NCI-H2227 treated with DMSO at 0.1 percent for 48 hours (cell line): ENCODE results near the gene GPRC5C.

Source experiments
- DNase-seq: peaks from one replicate; lab custom pipeline; 2025; lab: John Stamatoyannopoulos, UW

The GPRC5C gene

GRCh38 chr17:74452841-74453661 is 21.2 kb downstream of the GPRC5C start:
- no peak for DNase-seq

GRCh38 chr17:74453665-74454196 is 21.8 kb downstream of the GPRC5C start:
- DNase-seq, result no peak

DNA sequence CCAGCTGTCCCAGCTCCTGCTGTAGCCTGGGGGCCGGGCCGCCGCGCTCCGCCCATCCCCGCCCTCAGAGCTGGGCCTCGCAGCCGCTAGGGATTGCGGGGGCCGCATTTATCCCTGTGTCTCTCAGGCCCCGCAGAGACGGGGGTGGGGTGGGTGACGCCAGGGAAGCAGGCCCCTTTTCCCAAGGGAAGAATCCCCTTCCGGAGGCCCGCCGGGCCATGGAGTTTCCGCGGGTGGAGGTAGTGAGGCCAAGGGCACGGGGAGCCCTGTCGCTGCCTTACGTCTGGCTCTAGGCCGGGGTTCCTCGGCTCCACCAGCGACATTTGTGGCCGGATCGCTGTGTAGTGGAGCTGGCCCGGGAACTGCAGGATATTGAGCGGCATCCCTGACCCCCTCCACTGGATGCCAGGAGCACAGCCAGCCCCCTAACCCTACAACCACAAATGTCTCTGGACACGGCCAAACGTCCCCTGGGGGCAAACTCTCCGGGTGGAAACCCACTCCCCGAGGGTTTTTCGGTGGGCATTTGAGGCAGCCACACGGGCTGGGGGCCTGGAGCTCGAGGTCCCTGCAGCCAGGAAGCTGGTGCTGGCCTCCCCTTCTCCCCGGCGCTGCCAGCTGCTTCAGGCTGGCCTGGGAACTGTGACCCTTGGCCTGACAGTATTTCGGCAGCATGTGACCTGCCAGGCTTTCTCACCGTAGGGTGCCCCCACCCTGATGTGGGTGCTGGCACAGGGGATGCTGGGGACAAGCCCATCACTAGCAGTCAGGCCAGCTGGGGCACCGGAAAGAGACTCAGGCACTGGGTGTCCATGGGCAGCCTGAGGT is 22.5 kb downstream of the GPRC5C start:
- peak; percentile 91 for DNase-seq

DNA sequence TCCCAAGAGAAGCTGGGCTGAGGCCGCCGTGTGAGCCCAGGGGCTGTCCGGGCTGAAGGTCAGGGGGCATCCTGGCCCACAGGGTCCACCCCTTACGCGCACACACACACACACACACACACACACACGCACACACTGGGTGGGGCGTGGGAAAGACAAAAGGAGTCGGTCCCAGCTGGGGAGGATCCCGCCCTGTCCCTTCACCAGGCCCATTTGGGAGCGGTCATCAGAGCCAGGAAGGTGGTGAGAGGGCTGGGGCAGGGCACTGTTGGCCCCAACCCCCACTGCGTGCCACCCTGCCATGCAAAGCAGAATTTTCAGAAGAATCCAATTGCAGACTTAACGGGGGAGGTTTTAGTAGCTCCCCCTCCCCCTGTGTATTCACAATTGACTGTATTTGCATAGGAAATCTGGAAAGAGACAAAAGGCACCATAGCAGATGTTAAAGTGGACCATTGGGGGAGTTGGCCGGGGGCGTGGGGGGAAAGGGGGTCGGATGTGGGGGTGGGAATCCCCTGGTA is 23.2 kb downstream of the GPRC5C start:
- DNase-seq, result no peak

DNA sequence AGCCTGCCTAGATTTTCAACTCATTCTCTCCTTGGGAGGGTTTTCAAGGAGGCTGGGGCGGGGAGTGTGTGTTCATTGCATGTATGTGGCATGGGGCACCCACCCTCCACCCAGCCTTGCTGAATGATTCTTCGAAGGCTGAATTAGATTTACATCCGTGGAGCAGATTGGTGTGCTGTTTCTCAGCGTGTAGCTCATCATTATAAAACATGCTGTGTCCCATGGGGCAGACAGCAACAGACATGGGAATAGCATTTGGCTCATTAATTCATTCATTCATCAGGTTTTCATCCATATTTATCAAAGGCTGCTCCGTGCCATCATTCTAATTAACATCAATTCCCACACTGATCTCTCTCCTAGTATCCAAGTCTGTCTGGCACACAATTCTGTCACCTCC is 23.9 kb downstream of the GPRC5C start:
- DNase-seq, result no peak

GRCh38 chr17:74457146-74457819 is 25.4 kb downstream of the GPRC5C start:
- peak; percentile 48 for DNase-seq

GRCh38 chr17:74457820-74458166 is 25.9 kb downstream of the GPRC5C start:
- no peak for DNase-seq

DNA sequence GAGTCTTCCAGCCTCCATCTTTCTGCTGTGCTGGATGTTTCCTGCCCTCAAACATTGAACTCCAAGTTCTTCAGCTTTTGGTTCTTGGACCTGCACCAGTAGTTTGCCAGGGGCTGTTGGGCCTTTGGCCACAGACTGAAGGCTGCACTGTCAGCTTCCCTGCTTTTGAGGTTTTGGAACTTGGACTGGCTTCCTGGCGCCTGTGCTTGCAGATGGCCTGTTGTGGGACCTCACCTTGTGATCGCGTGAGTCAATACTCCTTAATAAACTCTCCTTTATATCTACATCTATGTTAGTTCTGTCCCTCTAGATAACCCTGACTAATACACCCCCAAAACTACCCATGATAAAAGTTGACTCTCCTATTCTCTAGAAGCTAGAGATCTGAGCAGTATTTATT is 26.9 kb downstream of the GPRC5C start:
- DNase-seq, result no peak

DNA sequence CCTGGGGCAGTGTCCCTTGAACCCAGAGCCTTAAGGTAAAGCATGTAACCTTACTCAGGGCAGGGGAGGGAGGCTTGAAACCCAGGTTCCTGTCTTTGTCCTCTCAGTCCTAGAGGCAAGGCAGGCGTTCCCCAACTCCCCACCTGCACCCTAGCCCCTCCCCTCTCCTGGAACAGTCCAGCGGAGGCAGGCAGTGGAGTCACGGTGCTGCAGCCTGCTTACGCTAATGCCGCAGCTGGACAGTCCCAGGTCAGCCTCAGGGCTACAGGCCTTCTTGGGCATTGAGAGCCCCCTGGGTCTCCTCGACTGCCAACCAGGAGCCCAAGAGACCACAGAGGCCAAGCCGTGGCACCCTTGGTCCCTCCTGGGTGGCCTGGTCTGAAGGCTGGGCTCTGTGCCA is 27.7 kb downstream of the GPRC5C start:
- DNase-seq, result no peak

DNA sequence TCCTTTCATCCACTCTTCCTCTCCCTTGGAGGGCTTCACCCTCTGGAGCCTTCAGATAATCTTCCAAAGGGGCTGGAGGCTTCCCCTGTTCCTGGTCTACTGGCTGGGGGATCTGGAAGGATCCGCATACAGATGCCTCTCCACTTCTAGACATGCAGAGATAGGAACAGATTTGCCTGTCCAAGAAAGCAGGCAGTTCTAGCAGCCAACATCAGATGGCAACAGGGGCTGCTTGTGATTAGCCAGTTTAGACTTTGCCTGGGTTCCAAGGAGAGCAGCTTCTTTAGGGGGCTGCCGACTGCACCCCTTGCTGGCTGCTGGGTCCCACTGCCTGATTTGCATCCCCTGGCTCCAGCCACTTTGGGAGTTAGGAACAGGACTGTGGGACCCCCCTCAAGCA is 28.4 kb downstream of the GPRC5C start:
- no peak for DNase-seq

- no peak for DNase-seq
Measured at GRCh38 chr17:74460996-74461395, 29.1 kb downstream of the GPRC5C start.

- no peak for DNase-seq
Measured at GRCh38 chr17:74461611-74462010, 29.7 kb downstream of the GPRC5C start.

- no peak for DNase-seq
Measured at GRCh38 chr17:74464730-74465377, 33.0 kb downstream of the GPRC5C start.

DNA sequence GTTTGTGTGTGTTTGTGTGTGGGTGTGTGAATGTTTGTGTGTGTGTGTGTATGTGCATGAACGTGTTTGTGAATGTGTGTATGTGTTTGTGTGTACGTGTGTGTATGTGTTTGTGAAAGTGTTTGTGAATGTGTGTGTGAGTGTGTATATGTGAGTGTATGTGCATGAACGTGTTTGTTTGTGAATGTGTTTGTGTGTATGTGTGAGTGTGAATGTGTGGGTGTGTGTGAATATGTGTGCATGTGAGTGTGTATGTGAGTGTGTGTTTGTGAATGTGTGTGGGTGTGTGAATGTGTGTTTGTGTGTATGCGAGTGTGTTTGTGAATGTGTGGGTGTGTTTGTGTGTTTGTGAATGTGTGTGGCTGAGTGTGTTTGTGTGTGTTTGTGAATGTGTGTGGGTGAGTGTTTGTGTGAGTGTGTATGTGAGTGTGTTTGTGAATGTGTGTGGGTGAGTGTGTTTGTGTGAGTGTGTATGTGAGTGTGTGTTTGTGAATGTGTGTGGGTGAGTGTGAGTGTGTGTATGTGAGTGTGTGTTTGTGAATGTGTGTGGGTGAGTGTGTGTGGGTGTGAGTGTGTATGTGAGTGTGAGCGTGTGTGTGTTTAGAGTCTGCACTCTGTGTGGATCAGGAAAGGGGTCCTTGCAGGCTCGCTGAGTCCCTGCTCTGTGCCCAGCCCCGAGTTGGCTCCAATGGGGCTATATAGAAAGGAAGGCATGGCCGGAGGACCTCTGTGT is 33.7 kb downstream of the GPRC5C start:
- no peak for DNase-seq

DNA sequence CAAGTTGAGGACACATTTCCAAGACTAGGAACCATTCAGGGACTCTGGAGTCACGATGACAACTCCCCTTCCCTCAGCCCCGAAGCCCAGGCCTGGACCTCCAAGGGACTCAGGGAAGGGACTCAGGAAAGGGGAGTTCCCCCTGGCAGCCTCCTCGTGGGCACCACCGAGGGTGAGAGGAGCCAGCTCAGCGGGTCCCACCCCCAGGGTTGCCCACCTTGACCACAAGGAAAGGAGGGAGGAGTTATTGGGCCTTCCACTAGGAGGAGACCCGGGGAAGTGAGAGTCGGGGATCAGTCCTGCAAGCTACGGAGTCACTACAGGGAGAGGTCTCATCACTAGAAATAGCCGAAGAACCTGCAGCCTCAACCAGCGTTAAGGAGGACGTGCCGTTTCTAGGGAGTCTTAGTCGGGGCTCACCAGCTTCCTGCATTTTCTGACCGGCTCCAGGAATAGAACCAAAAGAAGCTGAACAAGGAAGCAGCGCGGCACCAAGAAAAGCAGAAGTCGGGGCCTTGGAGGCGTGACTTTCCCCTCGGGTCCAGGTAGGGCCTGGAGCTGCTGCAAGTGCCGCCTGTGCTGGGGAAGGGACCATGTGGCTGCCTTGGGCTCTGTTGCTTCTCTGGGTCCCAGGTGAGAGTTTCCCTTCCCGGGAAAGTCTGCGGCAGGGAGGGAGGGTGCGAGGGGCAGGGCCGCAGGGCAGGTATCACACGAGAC is 34.4 kb downstream of the GPRC5C start, which contains the start of gene CD300A:
TSS of gene CD300A (plus strand) at position 524 of the 717 bp plus-strand sequence. CDS start at position 594, 70 bp downstream.
- no peak for DNase-seq

GRCh38 chr17:74466828-74467184 is 34.9 kb downstream of the GPRC5C start:
- DNase-seq, result no peak

GRCh38 chr17:74467221-74467951 is 35.5 kb downstream of the GPRC5C start:
- no peak for DNase-seq

DNA sequence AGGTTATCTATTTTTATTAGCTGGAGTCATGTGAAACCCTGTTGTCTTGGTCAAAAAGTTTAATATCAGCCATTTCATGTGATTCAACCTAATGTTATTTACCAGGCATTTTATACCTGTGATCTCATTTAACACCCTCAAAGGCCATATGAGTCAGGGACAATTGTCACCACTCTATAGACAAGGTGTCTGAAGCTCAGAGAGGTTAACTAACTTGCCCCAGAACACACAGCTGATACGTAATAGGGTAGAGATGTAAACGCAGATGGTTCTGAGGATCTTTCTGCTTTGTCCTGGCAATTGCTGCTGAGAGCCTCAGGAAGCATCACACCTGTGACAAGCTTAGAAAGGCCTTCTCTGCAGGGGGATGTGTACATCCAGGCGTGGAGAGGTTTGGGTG is 39.5 kb downstream of the GPRC5C start:
- DNase-seq, result no peak

DNA sequence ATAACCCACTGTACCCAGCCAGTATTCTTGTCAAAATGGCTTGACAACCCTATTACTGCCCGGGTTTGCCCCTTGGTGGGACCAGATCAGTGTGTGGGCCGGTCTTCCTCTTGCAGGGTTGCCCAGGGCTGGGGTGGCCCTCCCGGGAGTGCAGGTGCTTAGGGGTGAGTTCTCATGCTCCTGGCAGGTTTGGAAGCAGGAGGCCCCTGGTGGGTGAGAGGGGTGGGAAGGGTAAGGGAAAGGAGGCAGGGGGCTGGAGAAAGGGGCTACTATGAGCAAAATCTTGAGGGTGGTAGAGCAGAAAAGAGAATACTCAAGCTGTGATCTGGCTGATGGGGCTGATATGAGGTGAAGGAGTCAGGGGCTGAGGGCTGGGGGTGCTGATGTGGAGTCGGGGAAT is 41.0 kb downstream of the GPRC5C start:
- no peak for DNase-seq

GRCh38 chr17:74473294-74473693 is 41.4 kb downstream of the GPRC5C start:
- DNase-seq, result no peak
